Kidney capillary endothelial cell (primary cell): ENCODE results near the gene MTURN.

ENCODE experiments used
- DNase-seq: peaks from one replicate; pipeline ENCODE4 v3.0.0-alpha.2; 2018; ENCODE audit warnings: low spot score

The MTURN gene

GRCh38 chr7:30162622-30163124, 27.9 kb downstream of the MTURN start:
- DNase-seq, result peak; percentile 78

DNA sequence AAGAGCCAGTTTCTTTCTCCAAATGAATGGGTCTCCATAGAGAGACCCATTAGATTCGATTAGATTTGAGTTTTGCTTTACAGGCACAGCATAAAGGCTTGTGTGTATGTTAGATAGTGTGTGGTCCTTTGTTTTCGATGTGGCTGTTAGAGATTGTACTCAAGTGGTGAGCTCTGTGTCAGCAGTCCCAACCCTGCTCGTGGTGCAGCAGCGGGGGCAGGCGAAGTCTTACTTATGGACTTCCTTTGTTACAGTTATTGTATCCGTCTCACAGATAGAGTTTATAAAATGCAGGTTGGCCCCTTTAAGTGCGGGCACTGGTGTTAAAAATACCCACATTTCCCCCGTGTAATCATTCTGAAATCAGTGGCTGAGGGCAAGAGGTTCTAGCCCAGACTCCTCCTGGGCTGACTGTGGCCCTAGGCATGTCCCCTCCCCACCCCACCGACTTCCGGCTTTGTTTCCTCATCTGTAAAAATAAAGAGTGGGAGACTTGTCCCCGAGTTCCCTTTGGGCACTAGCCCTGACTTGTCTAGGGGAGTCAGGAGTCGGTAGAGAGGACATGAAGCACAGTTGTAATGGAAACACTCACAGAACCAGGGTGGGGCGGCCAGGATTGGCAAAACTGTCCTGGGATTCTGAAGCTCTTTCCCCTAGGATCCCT, 28.6 kb downstream of the MTURN start:
- peak; percentile 60 for DNase-seq

DNA sequence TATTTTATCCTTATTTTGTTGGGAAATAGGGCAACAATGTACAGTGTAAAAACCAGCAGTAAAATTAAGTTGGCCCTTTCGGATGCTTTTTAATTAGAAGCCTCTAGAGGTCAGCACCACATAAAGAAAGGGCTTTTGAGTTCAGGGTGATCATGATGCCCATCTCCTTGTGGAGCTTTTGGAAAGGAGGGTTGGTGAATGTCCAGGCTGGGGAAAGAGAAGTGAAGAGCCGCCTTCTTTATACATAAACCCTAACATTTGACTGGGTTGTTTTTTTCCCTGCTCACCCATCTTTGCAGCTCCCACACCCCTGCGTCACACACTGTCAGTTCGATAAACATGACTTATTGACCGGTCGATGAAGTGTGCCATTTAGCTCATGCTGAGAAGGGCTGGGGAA, 29.8 kb downstream of the MTURN start:
- peak; percentile 70 for DNase-seq

GRCh38 chr7:30165590-30165989, 30.8 kb downstream of the MTURN start:
- no peak for DNase-seq

- no peak for DNase-seq
These were observed 31.5 kb downstream of the MTURN start for GRCh38 chr7:30166155-30166840.

DNA sequence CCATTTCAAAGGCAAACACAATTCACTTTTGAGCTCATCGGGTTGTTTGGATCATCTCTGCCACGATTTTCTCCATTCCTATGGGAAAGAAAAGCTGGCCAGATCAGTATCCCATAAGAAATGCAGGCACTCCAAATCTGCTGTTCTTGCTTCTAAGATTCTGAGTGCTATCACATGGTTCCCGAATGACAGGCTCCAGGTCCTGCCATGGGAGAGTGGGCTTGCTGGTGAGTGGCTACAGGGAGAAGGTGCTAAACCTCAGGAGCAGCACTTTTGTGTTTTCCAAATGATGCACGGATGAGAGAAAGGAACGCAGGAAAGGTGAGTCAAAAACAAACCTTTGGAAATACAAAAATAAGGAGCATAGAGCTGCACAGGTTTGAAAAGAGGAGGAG, 32.1 kb downstream of the MTURN start:
- DNase-seq, result no peak

DNA sequence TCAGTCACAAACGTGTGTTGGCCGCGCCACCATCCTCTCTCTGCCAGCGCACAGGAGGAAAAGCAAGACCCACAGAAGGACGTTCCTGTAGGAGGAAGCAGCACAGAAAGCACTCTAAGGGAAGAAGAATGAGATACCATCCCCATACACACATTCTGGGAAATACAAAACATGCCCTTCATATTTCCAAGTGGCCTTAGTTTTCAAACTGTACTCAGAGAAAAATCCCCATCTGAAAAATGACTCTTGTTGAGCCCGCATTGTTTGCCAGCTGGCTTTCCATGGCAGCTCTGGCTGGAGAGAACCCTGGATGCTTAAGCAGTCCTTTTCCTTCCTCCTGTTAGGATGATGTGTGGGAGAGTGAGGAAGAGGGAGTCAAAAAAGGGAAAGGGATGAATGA, 33.1 kb downstream of the MTURN start:
- no peak for DNase-seq

DNA sequence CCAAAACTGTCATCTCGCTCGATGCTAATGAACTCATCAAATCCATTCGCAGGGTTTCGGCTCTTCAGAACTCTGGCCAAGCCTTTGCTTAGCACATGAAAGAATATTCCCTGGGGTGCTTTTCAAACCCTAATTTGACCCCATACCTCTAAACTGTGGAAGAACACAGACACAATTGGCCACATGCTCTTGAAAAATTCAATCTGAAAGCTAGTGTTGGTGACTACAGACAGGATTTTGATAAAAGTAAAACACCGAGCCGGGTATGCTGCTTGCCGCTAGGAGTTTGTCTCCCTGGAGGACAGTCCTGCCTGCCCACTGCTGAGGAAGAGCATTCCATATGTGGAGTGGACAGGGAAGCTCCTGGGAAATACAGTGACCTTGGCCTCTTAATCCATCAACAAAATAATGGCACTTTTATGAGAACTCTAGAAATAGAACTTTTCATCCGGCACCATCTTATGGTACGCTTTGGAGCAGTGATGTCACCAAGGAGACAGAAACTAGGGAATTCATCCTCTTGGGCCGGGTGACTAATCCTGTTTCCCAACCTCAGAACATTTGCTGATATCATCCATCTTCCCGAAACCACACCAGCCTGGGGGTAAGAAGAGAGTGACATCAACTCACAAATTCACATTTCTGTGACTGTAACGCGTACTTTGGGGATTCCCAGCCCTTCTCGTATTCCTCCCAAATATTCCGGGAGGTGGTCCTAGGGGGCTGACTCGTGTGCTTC, 34.2 kb downstream of the MTURN start:
- no peak for DNase-seq

DNA sequence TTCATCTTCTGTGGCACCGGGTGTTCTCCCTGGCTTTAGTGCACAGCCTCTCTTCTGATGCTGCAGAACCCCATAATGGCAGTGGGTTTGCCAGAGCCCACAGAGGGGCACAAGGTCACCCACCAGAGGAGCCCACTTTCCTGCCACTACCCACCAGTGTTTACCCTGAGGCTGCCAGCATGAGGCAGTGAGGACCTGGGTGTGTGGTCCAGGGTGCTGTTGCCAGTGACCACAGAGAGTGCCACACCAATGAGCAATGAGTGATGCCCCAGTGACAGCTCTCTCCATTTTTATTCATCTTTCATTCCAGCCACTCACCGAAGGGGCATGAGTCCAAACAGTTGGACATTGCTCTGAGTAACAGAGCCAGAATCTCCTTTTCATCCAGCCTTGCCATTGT, 34.8 kb downstream of the MTURN start:
- no peak for DNase-seq

DNA sequence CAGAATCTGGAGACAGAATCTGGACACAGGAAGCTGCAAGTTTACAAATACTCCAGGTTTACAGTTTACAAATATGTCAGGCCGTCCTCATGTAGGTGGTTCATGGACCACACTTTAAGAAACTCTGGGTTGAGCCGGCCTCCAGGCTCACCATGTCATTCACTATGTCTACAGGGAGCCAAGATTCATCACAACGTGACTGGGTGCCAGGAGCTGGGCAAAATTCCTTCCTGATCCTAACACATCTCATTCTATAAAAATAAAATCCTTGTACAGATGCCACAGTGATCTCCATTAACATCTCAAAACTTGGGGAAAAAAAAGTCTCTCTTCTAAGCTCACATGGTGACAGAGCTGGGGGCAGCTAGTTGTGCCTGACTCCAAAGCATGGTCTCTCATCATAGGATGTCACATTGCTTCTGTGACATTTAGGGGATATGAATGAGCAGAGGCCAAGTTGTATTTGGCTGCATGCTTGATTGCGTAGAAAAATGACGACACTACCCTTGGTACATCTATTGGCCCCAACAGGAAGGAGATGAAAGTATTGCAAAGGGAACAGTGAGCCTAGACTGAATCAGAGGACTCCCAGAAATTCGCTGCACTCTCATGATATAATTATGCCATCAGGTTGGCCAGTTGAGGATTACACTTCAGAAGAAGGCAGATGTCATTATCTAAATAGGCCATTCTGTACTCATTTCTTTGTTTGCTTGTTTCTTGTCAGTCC, 35.9 kb downstream of the MTURN start:
- DNase-seq, result no peak

DNA sequence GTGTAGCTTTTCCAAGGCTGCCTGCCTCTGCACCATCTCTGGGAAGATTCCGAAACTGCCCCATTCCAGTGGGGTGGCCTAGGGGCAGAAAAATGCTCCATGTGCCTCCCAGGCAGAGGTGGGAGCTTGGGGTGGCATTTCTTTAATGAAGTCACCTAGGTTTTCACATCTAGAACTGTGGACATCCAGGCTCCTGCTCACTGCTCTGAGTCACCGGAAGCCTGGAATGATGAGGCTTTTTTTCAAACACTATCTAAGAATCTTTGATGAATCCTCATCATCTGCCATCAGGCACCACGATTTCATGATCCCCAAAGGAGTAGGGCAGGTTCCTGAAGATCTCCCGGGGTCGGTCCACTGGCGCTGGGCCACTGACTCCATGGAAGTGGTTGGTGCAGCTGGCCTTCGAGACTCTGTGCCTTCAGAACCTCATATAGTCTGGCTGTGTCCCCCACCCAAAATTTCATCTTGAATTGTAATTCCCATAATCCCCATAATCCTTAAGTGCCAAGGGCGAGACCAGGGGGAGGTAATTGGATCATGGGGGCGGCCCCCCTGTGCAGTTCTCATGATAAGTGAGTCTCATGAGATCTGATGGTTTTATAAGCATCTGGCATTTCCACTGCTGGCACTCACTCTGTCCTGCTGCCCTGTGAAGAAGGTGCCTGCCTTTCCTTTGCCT, 37.1 kb downstream of the MTURN start:
- DNase-seq, result no peak

GRCh38 chr7:30172451-30172850, 37.7 kb downstream of the MTURN start:
- DNase-seq, result no peak

DNA sequence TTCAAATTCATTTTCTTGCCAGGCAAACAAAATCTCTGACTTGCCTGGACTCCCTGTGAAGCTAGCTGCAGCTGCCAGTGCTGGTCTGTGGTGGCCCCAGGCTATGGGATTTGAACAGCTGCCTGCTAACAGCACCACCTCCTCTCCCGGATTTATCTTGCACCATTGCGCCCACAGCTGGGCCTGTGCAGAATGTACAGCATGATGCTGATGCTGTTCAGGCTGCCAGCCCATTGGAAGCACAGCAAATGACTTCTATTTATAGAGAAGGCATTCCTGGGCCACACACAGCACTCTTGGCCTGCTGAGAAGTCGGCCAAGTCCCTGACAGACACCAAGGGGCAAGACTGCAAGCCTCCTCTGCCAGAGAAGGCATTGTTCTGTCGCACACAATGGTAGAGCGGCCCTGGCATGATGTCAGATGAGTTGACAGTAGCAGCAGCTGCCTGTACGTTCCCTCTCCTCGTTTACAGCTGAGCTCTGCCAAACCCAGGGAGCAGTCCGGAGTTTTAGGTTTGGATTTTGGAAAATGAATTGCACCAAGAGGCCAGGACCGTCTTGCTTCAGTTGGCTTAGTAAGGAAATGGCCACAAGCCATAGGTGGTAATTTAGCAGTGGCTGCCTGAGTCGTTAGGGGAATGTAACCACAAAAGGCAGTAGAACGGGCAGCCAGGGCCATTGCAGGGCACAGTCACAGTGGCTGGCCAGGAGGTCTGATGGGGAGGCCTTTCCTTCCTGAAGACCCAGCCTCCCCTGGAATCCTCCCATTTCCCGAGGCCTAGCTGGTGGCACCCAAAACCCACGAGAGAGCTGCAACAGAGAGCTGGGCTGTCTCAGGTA, 38.5 kb downstream of the MTURN start:
- no peak for DNase-seq

DNA sequence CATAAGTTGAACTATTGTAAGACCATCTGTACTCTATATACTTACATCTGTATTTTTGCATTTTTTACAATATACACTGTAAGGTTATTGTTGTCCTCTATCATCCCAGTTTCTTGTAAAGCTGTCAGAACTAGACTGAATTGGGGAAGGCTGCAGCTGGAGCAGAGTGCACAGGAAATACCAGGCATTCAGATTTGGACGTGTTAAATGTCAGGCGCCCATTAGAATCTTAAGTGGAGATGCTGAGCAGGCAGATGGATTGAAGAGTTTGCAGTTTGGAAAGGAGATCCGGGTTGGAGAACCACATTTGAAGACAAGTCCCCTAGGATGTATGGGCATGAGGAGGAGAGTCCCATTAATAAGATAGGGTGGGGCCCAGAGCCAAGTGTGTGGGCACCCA, 40.4 kb downstream of the MTURN start:
- DNase-seq, result no peak

DNA sequence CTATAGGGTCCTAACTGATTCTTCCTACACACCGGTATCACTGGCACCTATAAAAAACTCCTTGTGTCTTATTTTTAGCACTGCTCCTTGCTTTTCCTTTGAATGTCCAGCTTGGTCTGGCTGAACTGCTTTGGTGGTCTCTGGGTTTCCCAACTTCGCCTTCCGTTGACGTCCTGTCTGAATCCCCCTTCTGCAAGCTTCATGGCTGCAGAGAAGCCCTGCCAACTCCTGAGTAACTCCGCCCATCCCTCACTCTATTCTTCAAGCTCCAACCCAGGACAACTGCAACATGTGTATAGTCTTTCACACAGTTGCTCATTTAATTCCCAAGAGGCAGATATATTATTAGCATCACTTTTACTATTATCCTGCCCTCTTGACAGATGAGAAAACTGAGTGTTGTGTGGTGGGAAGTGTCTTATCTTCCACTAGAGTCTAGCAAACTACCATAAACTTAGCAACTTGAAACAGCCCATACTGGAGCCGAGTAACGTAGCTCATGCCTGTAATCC, 40.9 kb downstream of the MTURN start:
- no peak for DNase-seq

GRCh38 chr7:30176463-30177109, 41.8 kb downstream of the MTURN start:
- no peak for DNase-seq

DNA sequence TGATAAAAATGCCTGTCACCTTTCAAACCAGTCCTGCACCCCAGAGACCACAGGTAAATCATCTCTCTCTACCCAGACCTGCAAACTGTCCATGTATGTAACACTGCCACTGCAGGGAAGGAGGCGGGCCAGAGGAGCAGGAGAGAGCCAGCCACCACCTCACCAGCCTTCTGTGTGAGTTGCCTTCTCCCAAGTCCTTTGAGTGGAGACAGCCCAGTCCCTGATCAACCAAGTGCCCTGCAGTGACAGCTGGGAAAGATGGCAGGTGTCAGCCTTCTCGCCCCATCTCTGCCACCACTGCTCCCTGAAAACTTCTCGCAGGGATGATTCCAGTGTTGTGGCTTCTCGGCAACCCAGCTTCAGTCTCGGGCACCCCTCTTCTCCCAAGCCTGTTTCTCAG, 42.4 kb downstream of the MTURN start:
- DNase-seq, result no peak

DNA sequence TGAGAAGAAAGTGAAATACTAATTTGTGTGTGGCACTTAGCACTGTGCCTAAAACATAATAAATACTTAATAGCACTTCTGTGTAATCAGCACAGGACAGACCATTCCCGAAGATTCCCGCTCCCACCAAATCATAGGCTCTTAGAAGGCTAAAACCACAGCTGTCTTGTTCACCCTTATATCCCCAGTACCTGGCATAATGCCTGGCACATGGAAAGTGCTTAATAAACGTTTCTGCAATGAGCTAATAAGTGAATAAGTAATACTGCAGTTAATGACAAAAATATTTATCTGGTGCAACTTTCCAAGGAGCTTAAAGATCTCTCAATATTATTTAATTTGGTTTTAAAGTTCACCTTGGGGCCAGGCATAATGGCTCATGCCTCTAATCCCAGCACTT, 43.2 kb downstream of the MTURN start:
- DNase-seq, result no peak

DNA sequence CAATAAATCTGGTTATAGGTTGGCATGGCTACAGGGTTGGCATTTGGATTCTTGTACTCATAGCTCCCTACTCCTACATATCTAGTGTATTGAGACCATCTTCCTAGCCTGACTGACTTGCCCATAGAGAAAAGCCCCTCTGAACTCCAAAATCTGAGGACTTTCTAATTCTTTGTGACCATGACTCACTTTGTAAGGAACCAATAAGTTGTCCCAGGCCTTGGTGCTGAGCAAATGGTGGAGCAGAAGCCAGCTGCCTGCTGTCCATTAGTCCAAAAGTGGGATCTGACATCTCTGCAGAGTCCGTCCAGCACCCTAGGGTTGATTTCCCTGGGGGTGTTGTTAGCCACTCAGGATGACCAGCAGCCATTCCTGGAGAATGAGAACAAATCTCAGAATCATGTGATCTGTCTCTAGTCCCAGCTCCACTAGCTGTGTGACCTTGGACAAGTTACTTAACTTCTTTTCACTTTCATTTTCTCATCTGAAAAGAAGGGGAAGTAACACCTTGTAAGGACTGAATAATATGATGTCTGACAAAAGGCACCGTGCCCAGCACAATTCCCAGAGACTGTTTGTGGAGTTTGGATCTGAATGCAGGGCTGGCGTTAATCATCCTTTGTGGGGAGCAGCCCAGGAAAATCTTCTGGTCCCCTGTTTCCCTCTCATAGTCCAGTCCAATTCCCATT, 44.1 kb downstream of the MTURN start:
- no peak for DNase-seq

GRCh38 chr7:30180718-30181117, 45.9 kb downstream of the MTURN start:
- DNase-seq, result no peak
